Measurements from ENCODE around the gene CCDC47. TPM values are rescaled to one million over a fixed set of nuclear protein-coding genes. Genes with fewer than 3 reads are reported as not detected.

The CCDC47 gene
- total RNA-seq, 1 experiment from 2014 or later: 104 TPM

GRCh38 chr17:63809970-63810369 is 36.6 kb upstream of the CCDC47 start:
- H3K27me3 ChIP-seq (replicated peaks; ENCODE audit: insufficient read depth, low read depth, low read length, poor library complexity): no peaks in the 10 kb centered on the region
- BruUV-seq (replicated peaks): no TSS peak
- CTCF ChIA-PET: no interaction called here
- H3K4me1 ChIP-seq (ENCODE audit: insufficient read depth, low read length, poor library complexity, severe bottlenecking): no peaks in the 10 kb centered on the region
- no peak for TF ChIP-seq EZH2 (IDR thresholded peaks at IDR 0.05; ENCODE audit: borderline replicate concordance, low read depth, low read length, poor library complexity, severe bottlenecking)
- no peaks in the 10 kb centered on the region for H3K9me3 ChIP-seq (ENCODE audit: low read depth, low read length, poor library complexity, severe bottlenecking)
- H3K36me3 ChIP-seq (ENCODE audit: insufficient read depth, low read length, poor library complexity, severe bottlenecking): peaks cover 98% of the 10 kb centered on the region
- no peak overlapping the region for H3K27ac ChIP-seq (ENCODE audit: low read depth, low read length, poor library complexity, severe bottlenecking)
- POLR2A ChIA-PET (ENCODE audit: low non-redundant PET): interaction anchor here (0.7 kb wide), 1 partner anchor 8 kb away, joined by 12 read pairs; no protein-coding TSS in a partner anchor
- no peak overlapping the region for H3K4me3 ChIP-seq (ENCODE audit: low read depth, low read length, poor library complexity, severe bottlenecking)
- no peak for DNase-seq (ENCODE audit: low spot score)
- intact Hi-C loops (cut with micrococcal nuclease; ENCODE audit: unreplicated experiment): no loop called here

DNA sequence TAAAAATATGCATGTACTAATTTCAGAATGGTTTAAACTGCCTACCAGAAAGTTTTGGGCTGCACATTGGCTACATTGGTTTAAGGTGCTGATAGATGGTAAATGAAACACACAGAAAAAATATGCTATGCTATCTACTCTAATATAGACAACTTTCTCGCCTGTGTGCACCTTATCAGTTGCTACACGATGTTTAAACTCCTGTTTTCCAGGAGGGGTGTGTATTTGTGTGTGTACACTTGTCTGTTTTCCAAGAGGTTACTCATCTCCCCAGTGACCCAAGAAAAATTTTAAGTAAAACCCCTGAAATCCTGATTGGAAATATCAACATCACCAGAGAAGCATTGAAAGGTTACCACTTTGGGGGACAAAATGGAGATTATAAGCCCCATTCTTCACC is 32.2 kb upstream of the CCDC47 start:
- Histone ChIP-seq H3K9me3 (ENCODE audit: low read depth, low read length, poor library complexity, severe bottlenecking) (no peaks in the 10 kb centered on the region), H3K36me3 (ENCODE audit: insufficient read depth, low read length, poor library complexity, severe bottlenecking) (peaks cover 97% of the 10 kb centered on the region), H3K4me3 (ENCODE audit: low read depth, low read length, poor library complexity, severe bottlenecking) (no peak overlapping the region), H3K4me1 (ENCODE audit: insufficient read depth, low read length, poor library complexity, severe bottlenecking) (no peaks in the 10 kb centered on the region), H3K27ac (ENCODE audit: low read depth, low read length, poor library complexity, severe bottlenecking) (no peak overlapping the region), H3K27me3 (replicated peaks; ENCODE audit: insufficient read depth, low read depth, low read length, poor library complexity) (no peaks in the 10 kb centered on the region)
- DNase-seq (ENCODE audit: low spot score): no peak
- BruUV-seq (replicated peaks): no TSS peak
- POLR2A ChIA-PET (ENCODE audit: low non-redundant PET): no interaction called here
- intact Hi-C loops (cut with micrococcal nuclease; ENCODE audit: unreplicated experiment): no loop called here
- CTCF ChIA-PET: no interaction called here
- TF ChIP-seq EZH2 (IDR thresholded peaks at IDR 0.05; ENCODE audit: borderline replicate concordance, low read depth, low read length, poor library complexity, severe bottlenecking) (no peak), CTCF (conservative IDR thresholded peaks at IDR 0.05; ENCODE audit: low read depth, low read length) (no peak)

GRCh38 chr17:63804328-63804727 is 30.9 kb upstream of the CCDC47 start:
- no TSS peak for BruUV-seq (replicated peaks)
- intact Hi-C loops (cut with micrococcal nuclease; ENCODE audit: unreplicated experiment): no loop called here
- no peaks in the 10 kb centered on the region for H3K9me3 ChIP-seq (ENCODE audit: low read depth, low read length, poor library complexity, severe bottlenecking)
- CTCF ChIA-PET: no interaction called here
- DNase-seq (ENCODE audit: low spot score): no peak
- POLR2A ChIA-PET (ENCODE audit: low non-redundant PET): no interaction called here
- H3K27ac ChIP-seq (ENCODE audit: low read depth, low read length, poor library complexity, severe bottlenecking): no peak overlapping the region
- no peaks in the 10 kb centered on the region for H3K27me3 ChIP-seq (replicated peaks; ENCODE audit: insufficient read depth, low read depth, low read length, poor library complexity)
- peaks cover 97% of the 10 kb centered on the region for H3K36me3 ChIP-seq (ENCODE audit: insufficient read depth, low read length, poor library complexity, severe bottlenecking)
- no peak overlapping the region for H3K4me3 ChIP-seq (ENCODE audit: low read depth, low read length, poor library complexity, severe bottlenecking)
- no peaks in the 10 kb centered on the region for H3K4me1 ChIP-seq (ENCODE audit: insufficient read depth, low read length, poor library complexity, severe bottlenecking)
- TF ChIP-seq CTCF (conservative IDR thresholded peaks at IDR 0.05; ENCODE audit: low read depth, low read length): no peak
- no peak for TF ChIP-seq EZH2 (IDR thresholded peaks at IDR 0.05; ENCODE audit: borderline replicate concordance, low read depth, low read length, poor library complexity, severe bottlenecking)

GRCh38 chr17:63800783-63801182 is 27.4 kb upstream of the CCDC47 start:
- no peak for DNase-seq (ENCODE audit: low spot score)
- Histone ChIP-seq H3K27me3 (replicated peaks; ENCODE audit: insufficient read depth, low read depth, low read length, poor library complexity) (no peaks in the 10 kb centered on the region), H3K36me3 (ENCODE audit: insufficient read depth, low read length, poor library complexity, severe bottlenecking) (peaks cover 97% of the 10 kb centered on the region), H3K4me3 (ENCODE audit: low read depth, low read length, poor library complexity, severe bottlenecking) (no peak overlapping the region), H3K27ac (ENCODE audit: low read depth, low read length, poor library complexity, severe bottlenecking) (no peak overlapping the region), H3K4me1 (ENCODE audit: insufficient read depth, low read length, poor library complexity, severe bottlenecking) (no peaks in the 10 kb centered on the region), H3K9me3 (ENCODE audit: low read depth, low read length, poor library complexity, severe bottlenecking) (no peaks in the 10 kb centered on the region)
- ChIA-PET CTCF (no interaction called here), POLR2A (ENCODE audit: low non-redundant PET) (no interaction called here)
- no TSS peak for BruUV-seq (replicated peaks)
- TF ChIP-seq EZH2 (IDR thresholded peaks at IDR 0.05; ENCODE audit: borderline replicate concordance, low read depth, low read length, poor library complexity, severe bottlenecking) (no peak), CTCF (conservative IDR thresholded peaks at IDR 0.05; ENCODE audit: low read depth, low read length) (no peak)
- intact Hi-C loops (cut with micrococcal nuclease; ENCODE audit: unreplicated experiment): no loop called here

Data from A673 (cell line).